Measurements from ENCODE around the gene FREY1. TPM values are rescaled to one million over a fixed set of nuclear protein-coding genes. Genes with fewer than 3 reads are reported as not detected.

The FREY1 gene
- total and polyA plus RNA-seq, 2 of the 4 experiments (the other 2 are of a cell fraction): 0.21 TPM; not detected in 1

GRCh38 chr11:45884596-45885185 lies 22.4 kb downstream of the FREY1 start:
- Histone ChIP-seq H3K79me1 (ENCODE audit: low read depth in 1 of 2, low read length in 2 of 2) (peaks cover 0 to 3% of the 10 kb centered on the region in 2 experiments; a peak in 1 of 4 replicates), H3K18ac (ENCODE audit: low read depth, low read length) (no peak overlapping the region), H2BK20ac (ENCODE audit: low read depth, low read length) (no peak overlapping the region), H3K4me1 (ENCODE audit: control insufficient read depth, insufficient read depth, low read length) (peaks cover 2% of the 10 kb centered on the region; the same call in 1 of the 2 replicates), H3K4me3 (ENCODE audit: insufficient read depth, low read depth, low read length) (no peak overlapping the region), H4K20me1 (ENCODE audit: insufficient read depth, low read length) (peaks cover 27% of the 10 kb centered on the region), H3K27me3 (ENCODE audit: control insufficient read depth, insufficient read depth, low read length) (peaks cover 20% of the 10 kb centered on the region), H2AK9ac (replicated peaks; ENCODE audit: low read depth, low read length, poor library complexity) (no peak overlapping the region), H3K4me2 (ENCODE audit: low read depth, low read length) (no peak overlapping the region), H2AFZ (replicated peaks; ENCODE audit: low read length, poor library complexity) (no peak overlapping the region), H3K36me3 (ENCODE audit: control insufficient read depth, insufficient read depth, low read length) (peaks cover 18% of the 10 kb centered on the region), H3K56ac (ENCODE audit: extremely low read depth, insufficient read depth, low read length) (no peak overlapping the region; the same call in 1 of the 2 replicates), H4K91ac (ENCODE audit: insufficient read depth, low read depth, low read length) (no peak overlapping the region), H3K23ac (ENCODE audit: low read depth, low read length) (no peak overlapping the region), H2AK5ac (ENCODE audit: low read depth, low read length) (no peak overlapping the region), H2BK15ac (ENCODE audit: low read depth, low read length) (no peak overlapping the region), H2BK5ac (ENCODE audit: low read depth, low read length, poor library complexity, severe bottlenecking) (no peak overlapping the region), H3K14ac (replicated peaks; ENCODE audit: low read depth, low read length) (no peak overlapping the region), H3K9ac (ENCODE audit: low read depth, low read length) (no peak overlapping the region), H3K9me1 (ENCODE audit: insufficient read depth, low read length) (peaks cover 4% of the 10 kb centered on the region; the same call in 1 of the 2 replicates), H3K27ac (ENCODE audit: insufficient read depth, low read length) (no peak overlapping the region), H4K8ac (ENCODE audit: low read depth in 2 of 2, low read length in 2 of 2) (no peak overlapping the region), H2BK120ac (ENCODE audit: low read depth, low read length) (no peak overlapping the region), H3K4ac (ENCODE audit: low read depth, low read length) (no peak overlapping the region), H4K5ac (ENCODE audit: low read depth, low read length) (no peak overlapping the region), H3K9me3 (ENCODE audit: control insufficient read depth, insufficient read depth, low read length) (no peaks in the 10 kb centered on the region)
- ATAC-seq (ENCODE audit: low read depth): no peak
- no peak for DNase-seq
- no TSS peak for BruUV-seq (replicated peaks)
- WGBS, 2 experiments (ENCODE audit: extremely low coverage in 2 of 2, insufficient read length in 1 of 2): 84% methylated on average over 8 of the region's 10 CpGs; no CpG with 5 or more reads in 1 of the 2 experiments
- in situ Hi-C loops (cut with MboI; ENCODE audit: low sequenced_read_pairs): no loop called here
- ChIA-PET POLR2A (ENCODE audit: unreplicated experiment) (no interaction called here), CTCF (no interaction called here)
- dilution Hi-C loops (cut with HindIII; ENCODE audit: low sequenced_read_pairs, unreplicated experiment): no loop called here
- TF ChIP-seq SMC3 (IDR thresholded peaks at IDR 0.05; ENCODE audit: low read depth, low read length): no peak
- intact Hi-C loops (cut with micrococcal nuclease): no loop called here
